Keratinocyte (primary cell): ENCODE data around the gene SPATA13.

Experiments used
- CTCF ChIP-seq, 3 experiments: IDR thresholded peaks in 1 of 3; conservative IDR thresholded peaks in 1 of 3; optimal IDR thresholded peaks in 1 of 3; 2 replicates in 2 of 3; 3 replicates in 1 of 3; pipeline versions ENCODE3 to v1.5.1; 2011; ENCODE audit warnings: low read length in 3 of 3, mild to moderate bottlenecking in 3 of 3, moderate library complexity in 2 of 3, control low read depth in 1 of 3, inconsistent platforms in 1 of 3; ENCODE audit not compliant: insufficient read depth in 2 of 3; ENCODE audit errors: extremely low read depth in 1 of 3
- EZH2 ChIP-seq: IDR thresholded peaks from one replicate; pipeline ENCODE4 v1.6.1; 2012; ENCODE audit warnings: inconsistent platforms, mild to moderate bottlenecking, low read length, moderate library complexity

- TF ChIP-seq CTCF (optimal IDR thresholded peaks at IDR 0.05 in 1 of 3, IDR thresholded peaks at IDR 0.05 in 1 of 3, conservative IDR thresholded peaks at IDR 0.05 in 1 of 3; ENCODE audit: extremely low read depth in 1 of 3, insufficient read depth in 2 of 3, low read length in 3 of 3) (no peak), EZH2 (no peak)
Observed at GRCh38 chr13:24275041-24275440, 114.5 kb downstream of the SPATA13 start.
